NCI-H146 treated with DMSO at 0.1 percent for 48 hours (cell line): ENCODE measurements around the gene ZNF699.
"Not testable (repeated sequence)": the region's sequence is repeated elsewhere in the genome, so short reads cannot be mapped to it uniquely, and the experiment has no call there.

Experiments
- DNase-seq: peaks from one replicate; lab custom pipeline; 2025; ENCODE audit not compliant: unreplicated experiment; lab: John Stamatoyannopoulos, UW

The ZNF699 gene

GRCh38 chr19:9309139-9309973 lies at the start of gene ZNF699:
TSS of gene ZNF699 (minus strand) at chr19:9309838. CDS start at chr19:9305119, 4,719 bp downstream.
- DNase-seq = peak; percentile 93

GRCh38 chr19:9354651-9355050 lies 45.0 kb upstream of the ZNF699 start:
- DNase-seq = no peak

- no peak for DNase-seq
Measured at GRCh38 chr19:9353011-9353410, 43.4 kb upstream of the ZNF699 start.

GRCh38 chr19:9352505-9352904 lies 42.9 kb upstream of the ZNF699 start:
- DNase-seq = no peak

- no peak for DNase-seq
Measured at GRCh38 chr19:9348671-9349070, 39.0 kb upstream of the ZNF699 start.

GRCh38 chr19:9348253-9348652 lies 38.6 kb upstream of the ZNF699 start:
- DNase-seq = no peak

GRCh38 chr19:9345005-9345404 lies 35.4 kb upstream of the ZNF699 start:
- no peak for DNase-seq

- no peak for DNase-seq
Measured at GRCh38 chr19:9342610-9343304, 33.1 kb upstream of the ZNF699 start.

- no peak for DNase-seq
Measured at GRCh38 chr19:9329999-9330398, 20.4 kb upstream of the ZNF699 start.

GRCh38 chr19:9324584-9324962 lies 14.9 kb upstream of the ZNF699 start:
- no peak for DNase-seq

GRCh38 chr19:9323919-9324583 lies 14.4 kb upstream of the ZNF699 start, which contains the start of gene ZNF559:
TSS of gene ZNF559 (plus strand) at chr19:9324179. CDS start at chr19:9338550, 14,371 bp downstream.
- DNase-seq = peak; percentile 76

GRCh38 chr19:9323557-9323918 lies 13.9 kb upstream of the ZNF699 start:
- DNase-seq = peak; percentile 63

- not testable (repeated sequence) for DNase-seq
Measured at GRCh38 chr19:9322201-9322600, 12.6 kb upstream of the ZNF699 start.

GRCh38 chr19:9321756-9322155 lies 12.1 kb upstream of the ZNF699 start:
- not testable (repeated sequence) for DNase-seq

- DNase-seq = no peak
Measured at GRCh38 chr19:9321338-9321737, 11.7 kb upstream of the ZNF699 start.

- no peak for DNase-seq
Measured at GRCh38 chr19:9313756-9314155, 4.1 kb upstream of the ZNF699 start.

GRCh38 chr19:9309974-9310446 lies 372 bp upstream of the ZNF699 start:
- DNase-seq = peak; percentile 93

GRCh38 chr19:9308091-9308770 lies 1.4 kb downstream of the ZNF699 start:
- no peak for DNase-seq

GRCh38 chr19:9306443-9306842 lies 3.2 kb downstream of the ZNF699 start:
- DNase-seq = no peak

GRCh38 chr19:9296336-9296735 lies 13.3 kb downstream of the ZNF699 start:
- DNase-seq = no peak

- DNase-seq = no peak
Measured at GRCh38 chr19:9295411-9295849, 14.2 kb downstream of the ZNF699 start.
